H9 (cell line): ENCODE data around the gene ASB14. TPM values are rescaled to one million over a fixed set of nuclear protein-coding genes. Genes with fewer than 3 reads are reported as not detected.
"Not testable (repeated sequence)": the region's sequence is repeated elsewhere in the genome, so short reads cannot be mapped to it uniquely, and the experiment has no call there.

Source experiments
- DNase-seq: peaks from one replicate; pipeline ENCODE4 v3.0.0-alpha.2; 2017
- H2AFZ ChIP-seq: one replicate; pipeline ENCODE4 v1.6.1; 2013; ENCODE audit warnings: mild to moderate bottlenecking, low read length, control low read depth, moderate library complexity
- H2AK5ac ChIP-seq: 2 replicates; pipeline ENCODE4 v1.6.1; 2013; ENCODE audit warnings: low read length, control low read depth, mixed read lengths; ENCODE audit not compliant: insufficient read length
- H2BK120ac ChIP-seq: one replicate; pipeline ENCODE4 v1.6.1; 2013; ENCODE audit warnings: low read depth, mild to moderate bottlenecking, low read length, control low read depth, inconsistent platforms; ENCODE audit not compliant: poor library complexity, severe bottlenecking
- H2BK12ac ChIP-seq: 2 replicates; pipeline ENCODE4 v1.6.1; 2013; ENCODE audit warnings: low read length, control low read depth, mixed read lengths, low read depth; ENCODE audit not compliant: insufficient read length
- H2BK15ac ChIP-seq: 2 replicates; pipeline ENCODE4 v1.6.1; 2013; ENCODE audit warnings: low read depth, low read length, control low read depth
- H2BK20ac ChIP-seq: one replicate; pipeline ENCODE4 v1.6.1; 2013; ENCODE audit warnings: low read depth, mild to moderate bottlenecking, low read length, control low read depth, inconsistent platforms; ENCODE audit not compliant: poor library complexity, severe bottlenecking
- H2BK5ac ChIP-seq: 2 replicates; pipeline ENCODE4 v1.6.1; 2013; ENCODE audit warnings: low read length, control low read depth, mixed read lengths; ENCODE audit not compliant: insufficient read length
- H3K14ac ChIP-seq: 2 replicates; pipeline ENCODE4 v1.6.1; 2013; ENCODE audit warnings: low read length, control low read depth; ENCODE audit not compliant: insufficient read depth
- H3K18ac ChIP-seq: 2 replicates; pipeline ENCODE4 v1.6.1; 2013; ENCODE audit warnings: low read depth, mild to moderate bottlenecking, mixed read lengths, low read length, control low read depth; ENCODE audit not compliant: insufficient read length
- H3K23ac ChIP-seq: 2 replicates; pipeline ENCODE4 v1.6.1; 2013; ENCODE audit warnings: low read length, control low read depth, mixed read lengths, low read depth; ENCODE audit not compliant: insufficient read length
- H3K23me2 ChIP-seq: 2 replicates; pipeline ENCODE4 v1.6.1; 2013; ENCODE audit warnings: low read depth, mild to moderate bottlenecking, mixed read lengths, low read length, control low read depth; ENCODE audit not compliant: insufficient read length, poor library complexity, severe bottlenecking
- H3K27ac ChIP-seq: 2 replicates; pipeline ENCODE4 v1.5.1; 2013; ENCODE audit warnings: low read length, control low read depth, mixed read lengths, low read depth; ENCODE audit not compliant: insufficient read length
- H3K27me3 ChIP-seq: 2 replicates; pipeline ENCODE4 v1.6.1; 2013; ENCODE audit warnings: low read length, control low read depth, inconsistent platforms; ENCODE audit not compliant: insufficient read depth
- H3K4ac ChIP-seq: 2 replicates; pipeline ENCODE4 v1.6.1; 2013; ENCODE audit warnings: low read depth, mild to moderate bottlenecking, control low read depth, inconsistent platforms, low read length, moderate library complexity
- H3K4me1 ChIP-seq: 2 replicates; pipeline ENCODE4 v1.6.1; 2013; ENCODE audit warnings: low read length, control low read depth, inconsistent platforms; ENCODE audit not compliant: insufficient read depth
- H3K4me2 ChIP-seq: 2 replicates; pipeline ENCODE4 v1.6.1; 2013; ENCODE audit warnings: low read length, control low read depth, mixed read lengths; ENCODE audit not compliant: insufficient read length, insufficient read depth
- H3K56ac ChIP-seq: 2 replicates; pipeline ENCODE4 v1.6.1; 2013; ENCODE audit warnings: low read depth, mild to moderate bottlenecking, mixed read lengths, low read length, control low read depth; ENCODE audit not compliant: insufficient read length
- H3K79me1 ChIP-seq: 2 replicates; pipeline ENCODE4 v1.6.1; 2013; ENCODE audit warnings: low read depth, mild to moderate bottlenecking, moderate library complexity, low read length, control low read depth, inconsistent platforms; ENCODE audit not compliant: insufficient read depth, poor library complexity, severe bottlenecking
- H3K79me2 ChIP-seq: 2 replicates; pipeline ENCODE4 v1.6.1; 2013; ENCODE audit warnings: low read length, control low read depth, inconsistent platforms; ENCODE audit not compliant: insufficient read depth
- H3K9ac ChIP-seq: 2 replicates; pipeline ENCODE4 v1.6.1; 2013; ENCODE audit warnings: low read length, control low read depth, mixed read lengths; ENCODE audit not compliant: insufficient read length; ENCODE audit errors: extremely low read depth
- H3K9me3 ChIP-seq: one replicate; pipeline ENCODE4 v1.6.1; 2013; ENCODE audit warnings: low read depth, low read length, inconsistent platforms; ENCODE audit not compliant: control insufficient read depth
- H3T11ph ChIP-seq: one replicate; pipeline ENCODE4 v1.6.1; 2013; ENCODE audit warnings: mild to moderate bottlenecking, low read length, control low read depth, inconsistent platforms
- H4K20me1 ChIP-seq: one replicate; pipeline ENCODE4 v1.6.1; 2013; ENCODE audit not compliant: control insufficient read depth, insufficient read length, insufficient read depth
- H4K5ac ChIP-seq: 2 replicates; pipeline ENCODE4 v1.6.1; 2013; ENCODE audit warnings: low read depth, mild to moderate bottlenecking, mixed read lengths, low read length, control low read depth; ENCODE audit not compliant: insufficient read length
- H4K8ac ChIP-seq: replicated peaks from 2 replicates; pipeline ENCODE4 v1.6.1; 2013; ENCODE audit warnings: low read length, control low read depth, mixed read lengths, low read depth; ENCODE audit not compliant: insufficient read length
- H4K91ac ChIP-seq: 2 replicates; pipeline ENCODE4 v1.6.1; 2013; ENCODE audit warnings: low read depth, mild to moderate bottlenecking, moderate library complexity, mixed read lengths, low read length, control low read depth; ENCODE audit not compliant: insufficient read length
- H3K27ac Mint-ChIP-seq, 3 experiments: 2 replicates in 2 of 3; 3 replicates in 1 of 3; pipeline ENCODE4 v1.8.0; 2020 to 2021; ENCODE audit warnings: mixed read lengths in 3 of 3, mild to moderate bottlenecking in 1 of 3, moderate library complexity in 1 of 3
- H3K27me3 Mint-ChIP-seq: 2 replicates; pipeline ENCODE4 v1.8.0; 2021; ENCODE audit warnings: low read depth, mild to moderate bottlenecking, moderate library complexity, mixed read lengths
- H3K36me3 Mint-ChIP-seq, 3 experiments: 2 replicates in 2 of 3; 3 replicates in 1 of 3; pipeline ENCODE4 v1.8.0; 2020 to 2021; ENCODE audit warnings: low read depth in 3 of 3, mixed read lengths in 3 of 3; ENCODE audit not compliant: insufficient read depth in 1 of 3
- H3K4me1 Mint-ChIP-seq, 2 experiments: 2 replicates each; pipeline ENCODE4 v1.8.0; 2020; ENCODE audit warnings: mixed read lengths in 2 of 2
- H3K4me3 Mint-ChIP-seq, 2 experiments: 2 replicates in 1 of 2; 3 replicates in 1 of 2; pipeline ENCODE4 v1.8.0; 2020 to 2021; ENCODE audit warnings: mild to moderate bottlenecking in 2 of 2, mixed read lengths in 2 of 2, moderate library complexity in 1 of 2
- H3K9me3 Mint-ChIP-seq, 2 experiments: 2 replicates in 1 of 2; 3 replicates in 1 of 2; pipeline ENCODE4 v1.8.0; 2020; ENCODE audit warnings: mild to moderate bottlenecking in 2 of 2, mixed read lengths in 2 of 2, moderate library complexity in 1 of 2
- CTCF ChIP-seq: fragments of 200-600 bp; sonication (generic); conservative IDR thresholded peaks from 3 replicates; pipeline ENCODE4 v1.8.0; 2021; ENCODE audit warnings: antibody characterized with exemption, mild to moderate bottlenecking
- WGBS: extraction: QIAGEN DNeasy Blood & Tissue Kit; methylation state at CpG from one replicate; pipeline ENCODE4 v1.1.7; 2013; ENCODE audit warnings: missing lambda C conversion rate, low lambda C conversion rate, mixed read lengths; ENCODE audit not compliant: insufficient read length; ENCODE audit errors: extremely low coverage; 5-methylcytosine and 5-hydroxymethylcytosine counted together
- total RNA-seq: library from RNA; stranded (reverse); gene quantifications from 2 replicates; pipeline ENCODE4 v1.2.1, GENCODE V29; 2021

The ASB14 gene
- total RNA-seq, 1 experiment from 2014 or later = not detected

- Histone ChIP-seq H3K9ac (no peak overlapping the region), H2BK15ac (no peak overlapping the region), H3K18ac (no peak overlapping the region), H2AK5ac (no peak overlapping the region), H3K9me3 (no peaks in the 10 kb centered on the region), H3K4ac (no peak overlapping the region), H3K79me1 (no peaks in the 10 kb centered on the region), H3K23ac (no peak overlapping the region), H2BK5ac (no peak overlapping the region), H2BK120ac (no peak overlapping the region), H3K14ac (no peak overlapping the region), H3K27ac (no peak overlapping the region), H3K79me2 (no peaks in the 10 kb centered on the region), H4K91ac (no peak overlapping the region), H4K5ac (no peak overlapping the region), H4K8ac (no peak overlapping the region), H3K4me1 (no peaks in the 10 kb centered on the region), H3K56ac (no peak overlapping the region), H3K23me2 (no peaks in the 10 kb centered on the region), H2AFZ (no peak overlapping the region), H3T11ph (no peak overlapping the region), H3K4me2 (no peak overlapping the region), H3K27me3 (no peaks in the 10 kb centered on the region), H4K20me1 (no peaks in the 10 kb centered on the region), H2BK20ac (no peak overlapping the region), H2BK12ac (no peak overlapping the region)
- no peak for DNase-seq
- no peaks in the 10 kb centered on the region for H3K4me1 Mint-ChIP-seq
- no CpG with 5 or more reads among the region's 3 CpGs for WGBS
- peaks cover 3% of the 10 kb centered on the region; the same call in 1 of the 2 replicates for H3K27me3 Mint-ChIP-seq
- TF ChIP-seq CTCF = no peak
- H3K36me3 Mint-ChIP-seq = no peaks in the 10 kb centered on the region
- no peak overlapping the region for H3K27ac Mint-ChIP-seq
- no peak overlapping the region for H3K4me3 Mint-ChIP-seq
- no peaks in the 10 kb centered on the region; a peak in 1 of 5 replicates for H3K9me3 Mint-ChIP-seq
Observed at GRCh38 chr3:57331078-57331610, 38.7 kb upstream of the ASB14 start.

- not testable (repeated sequence) for H3K4me1 Mint-ChIP-seq, H3K4me3 Mint-ChIP-seq, H3T11ph ChIP-seq, H3K18ac ChIP-seq, H3K9me3 Mint-ChIP-seq, H3K27me3 Mint-ChIP-seq, H4K5ac ChIP-seq, H3K23me2 ChIP-seq, H3K27me3 ChIP-seq, H4K91ac ChIP-seq, H2BK15ac ChIP-seq, H2BK120ac ChIP-seq, H3K27ac Mint-ChIP-seq, DNase-seq, H2BK12ac ChIP-seq, H3K79me2 ChIP-seq, H3K27ac ChIP-seq, H2BK20ac ChIP-seq, H3K56ac ChIP-seq, H2AK5ac ChIP-seq, H3K4me1 ChIP-seq, H3K23ac ChIP-seq, H3K4me2 ChIP-seq, H3K4ac ChIP-seq, H2AFZ ChIP-seq, H2BK5ac ChIP-seq, H3K9ac ChIP-seq, H4K20me1 ChIP-seq, H3K36me3 Mint-ChIP-seq, H3K14ac ChIP-seq, H3K9me3 ChIP-seq, H3K79me1 ChIP-seq, H4K8ac ChIP-seq
- no CpG with 5 or more reads among the region's 1 CpG for WGBS
Observed at GRCh38 chr3:57326498-57326897, 34.0 kb upstream of the ASB14 start.
